Type B pancreatic cell (in vitro differentiated cells): Measurements from ENCODE around the gene TRIM47. TPM values are rescaled to one million over a fixed set of nuclear protein-coding genes. Genes with fewer than 3 reads are reported as not detected.

Experiments
- DNase-seq: peaks from one replicate; pipeline ENCODE4 v3.0.0; 2021; ENCODE audit warnings: mixed read lengths; ENCODE audit not compliant: unreplicated experiment; ENCODE audit errors: extremely low spot score
- H3K27ac Mint-ChIP-seq: 2 replicates; pipeline ENCODE4 v1.8.0; 2021; ENCODE audit warnings: mild to moderate bottlenecking, mixed read lengths
- H3K27me3 Mint-ChIP-seq: 2 replicates; pipeline ENCODE4 v1.8.0; 2021; ENCODE audit warnings: mixed read lengths
- H3K36me3 Mint-ChIP-seq: 2 replicates; pipeline ENCODE4 v1.8.0; 2021; ENCODE audit warnings: mixed read lengths
- H3K4me1 Mint-ChIP-seq: one replicate; pipeline ENCODE4 v1.8.0; 2021; ENCODE audit warnings: mixed read lengths; ENCODE audit not compliant: unreplicated experiment
- H3K4me3 Mint-ChIP-seq: 2 replicates; pipeline ENCODE4 v1.8.0; 2021; ENCODE audit warnings: mild to moderate bottlenecking, mixed read lengths
- H3K9me3 Mint-ChIP-seq: 2 replicates; pipeline ENCODE4 v1.8.0; 2021; ENCODE audit warnings: mixed read lengths
- total RNA-seq: library from RNA; stranded (reverse); gene quantifications from 2 replicates; pipeline ENCODE4 v1.2.1, GENCODE V29; 2021; ENCODE audit warnings: low replicate concordance
- TF ChIP-seq, protein P1 (sequence below): fragments of 200-600 bp; sonication (generic); conservative IDR thresholded peaks from 2 replicates; pipeline ENCODE4 v1.5.0; 2021; ENCODE audit warnings: antibody characterized with exemption, mild to moderate bottlenecking

Gene TRIM47
- total RNA-seq, 1 donor from 2014 or later = 3.1 TPM

- H3K4me3 Mint-ChIP-seq = no peak overlapping the region
- no peaks in the 10 kb centered on the region for H3K27me3 Mint-ChIP-seq
- peaks cover 18% of the 10 kb centered on the region for H3K4me1 Mint-ChIP-seq
- H3K27ac Mint-ChIP-seq = no peak overlapping the region
- no peak for DNase-seq
- H3K9me3 Mint-ChIP-seq = no peaks in the 10 kb centered on the region
- H3K36me3 Mint-ChIP-seq = no peaks in the 10 kb centered on the region
- TF ChIP-seq, protein P1, sequence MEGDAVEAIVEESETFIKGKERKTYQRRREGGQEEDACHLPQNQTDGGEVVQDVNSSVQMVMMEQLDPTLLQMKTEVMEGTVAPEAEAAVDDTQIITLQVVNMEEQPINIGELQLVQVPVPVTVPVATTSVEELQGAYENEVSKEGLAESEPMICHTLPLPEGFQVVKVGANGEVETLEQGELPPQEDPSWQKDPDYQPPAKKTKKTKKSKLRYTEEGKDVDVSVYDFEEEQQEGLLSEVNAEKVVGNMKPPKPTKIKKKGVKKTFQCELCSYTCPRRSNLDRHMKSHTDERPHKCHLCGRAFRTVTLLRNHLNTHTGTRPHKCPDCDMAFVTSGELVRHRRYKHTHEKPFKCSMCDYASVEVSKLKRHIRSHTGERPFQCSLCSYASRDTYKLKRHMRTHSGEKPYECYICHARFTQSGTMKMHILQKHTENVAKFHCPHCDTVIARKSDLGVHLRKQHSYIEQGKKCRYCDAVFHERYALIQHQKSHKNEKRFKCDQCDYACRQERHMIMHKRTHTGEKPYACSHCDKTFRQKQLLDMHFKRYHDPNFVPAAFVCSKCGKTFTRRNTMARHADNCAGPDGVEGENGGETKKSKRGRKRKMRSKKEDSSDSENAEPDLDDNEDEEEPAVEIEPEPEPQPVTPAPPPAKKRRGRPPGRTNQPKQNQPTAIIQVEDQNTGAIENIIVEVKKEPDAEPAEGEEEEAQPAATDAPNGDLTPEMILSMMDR = no peak
These were observed 44.0 kb downstream of the TRIM47 start for GRCh38 chr17:75834279-75834920.

- Mint-ChIP-seq H3K9me3 (no peaks in the 10 kb centered on the region), H3K4me1 (peaks cover 20% of the 10 kb centered on the region), H3K27me3 (no peaks in the 10 kb centered on the region), H3K36me3 (no peaks in the 10 kb centered on the region), H3K4me3 (peak overlapping the region; percentile 39), H3K27ac (peak overlapping the region; percentile 82)
- DNase-seq = no peak
- TF ChIP-seq, protein P1 = no peak
These were observed 45.6 kb downstream of the TRIM47 start for GRCh38 chr17:75832652-75833400.

GRCh38 chr17:75832164-75832651, 46.2 kb downstream of the TRIM47 start:
- Mint-ChIP-seq H3K27me3 (no peaks in the 10 kb centered on the region), H3K27ac (peak overlapping the region; percentile 82), H3K4me3 (peak overlapping the region; percentile 39), H3K36me3 (no peaks in the 10 kb centered on the region), H3K9me3 (no peaks in the 10 kb centered on the region), H3K4me1 (peaks cover 17% of the 10 kb centered on the region)
- TF ChIP-seq, protein P1 = no peak
- no peak for DNase-seq

DNA sequence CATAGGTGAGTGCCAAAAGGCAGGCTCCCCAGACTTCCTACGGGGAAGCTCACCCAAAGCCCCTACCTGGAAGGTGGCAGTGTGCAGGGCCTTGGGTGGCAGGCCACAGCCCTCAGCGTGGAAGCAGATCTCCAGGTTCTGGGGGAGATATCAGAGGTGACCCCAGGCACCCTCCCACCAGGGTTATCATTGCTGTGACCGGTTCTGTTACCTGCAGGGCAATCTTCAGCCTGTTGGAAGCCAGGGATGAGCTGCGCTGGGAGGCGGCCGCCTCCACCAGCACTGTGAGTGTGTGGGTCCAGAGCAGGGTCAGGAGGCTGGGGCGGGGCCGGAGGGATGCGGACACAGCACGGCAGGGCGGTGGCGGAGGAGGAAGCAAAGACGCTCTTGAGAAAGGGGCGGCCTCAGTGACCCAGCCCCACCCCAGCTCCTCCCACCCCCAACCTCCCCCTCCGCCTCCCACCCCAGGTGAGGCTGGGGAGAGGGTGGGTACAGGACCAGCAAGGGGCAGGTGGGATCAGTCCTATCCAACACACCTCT, 47.3 kb downstream of the TRIM47 start:
- Mint-ChIP-seq H3K4me3 (no peak overlapping the region), H3K4me1 (peaks cover 17% of the 10 kb centered on the region)
- TF ChIP-seq, protein P1 = no peak

DNA sequence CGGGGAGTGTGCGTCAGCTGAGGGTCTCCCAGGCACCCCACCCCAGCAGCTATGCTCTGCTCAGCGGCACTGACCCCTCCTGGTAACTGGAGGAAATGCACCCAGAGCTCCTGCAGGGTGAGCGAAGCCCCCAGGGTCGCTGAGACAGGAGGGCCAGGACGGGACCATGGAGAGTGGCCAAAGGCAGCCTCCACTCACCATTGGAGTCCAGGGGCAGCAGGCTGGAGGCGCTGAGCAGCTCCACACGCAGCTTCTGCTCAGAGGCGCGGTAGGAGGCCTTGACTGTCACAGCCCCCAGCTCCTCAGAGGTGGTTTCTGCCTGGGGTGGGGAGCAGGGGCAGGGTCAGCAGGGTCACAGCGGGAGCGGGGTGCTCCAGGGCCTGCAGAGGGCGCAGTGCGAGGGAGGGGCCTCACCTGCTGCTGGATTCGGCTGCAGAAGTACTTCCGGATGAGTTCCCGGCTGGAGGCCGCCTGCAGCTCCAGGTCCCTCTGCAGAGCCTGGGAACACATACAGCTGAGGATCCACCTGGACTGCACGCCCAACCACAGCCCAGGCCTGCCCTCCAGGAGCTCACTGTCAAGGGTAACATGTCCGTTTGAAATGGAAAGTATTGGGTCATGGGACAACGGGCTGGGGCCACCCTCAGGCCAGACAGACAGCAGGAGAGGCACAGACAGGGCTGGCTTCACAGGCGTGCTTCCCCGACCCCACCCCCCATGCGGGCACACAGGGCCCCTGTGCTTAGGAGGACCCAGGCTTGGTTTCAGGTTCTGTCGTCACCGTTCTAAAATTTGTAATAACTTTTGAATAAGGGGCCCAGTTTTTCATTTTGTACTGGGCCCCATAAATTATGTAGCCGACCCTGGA, 48.0 kb downstream of the TRIM47 start:
- Mint-ChIP-seq H3K27me3 (no peaks in the 10 kb centered on the region), H3K9me3 (no peaks in the 10 kb centered on the region), H3K36me3 (no peaks in the 10 kb centered on the region), H3K4me1 (peaks cover 19% of the 10 kb centered on the region), H3K27ac (no peak overlapping the region), H3K4me3 (no peak overlapping the region)
- TF ChIP-seq, protein P1 = peak; percentile 73
- DNase-seq = no peak

More for the DNA sequence above, 47.3 kb downstream of the TRIM47 start:
- H3K9me3 Mint-ChIP-seq = no peaks in the 10 kb centered on the region
- no peaks in the 10 kb centered on the region for H3K36me3 Mint-ChIP-seq
- DNase-seq = no peak
- no peaks in the 10 kb centered on the region for H3K27me3 Mint-ChIP-seq
- no peak overlapping the region for H3K27ac Mint-ChIP-seq
